HS-5 (cell line): Measurements from ENCODE around the gene ACBD4.

Experiments used
- DNase-seq: peaks from one replicate; pipeline ENCODE4 v3.0.0-alpha.2; 2012; ENCODE audit warnings: low read depth

ACBD4 gene

GRCh38 chr17:45104497-45104896 is 31.0 kb upstream of the ACBD4 start:
- DNase-seq: no peak

- no peak for DNase-seq
These were observed 30.4 kb upstream of the ACBD4 start for GRCh38 chr17:45104907-45105624.

GRCh38 chr17:45106096-45106495 is 29.4 kb upstream of the ACBD4 start:
- no peak for DNase-seq

GRCh38 chr17:45106582-45106981 is 28.9 kb upstream of the ACBD4 start:
- no peak for DNase-seq

GRCh38 chr17:45107293-45108010 is 28.0 kb upstream of the ACBD4 start:
- no peak for DNase-seq

GRCh38 chr17:45108051-45108450 is 27.4 kb upstream of the ACBD4 start:
- DNase-seq: no peak

GRCh38 chr17:45108595-45109521 is 26.6 kb upstream of the ACBD4 start:
- DNase-seq: no peak

GRCh38 chr17:45110676-45111611 is 24.5 kb upstream of the ACBD4 start:
- no peak for DNase-seq

- no peak for DNase-seq
These were observed 23.6 kb upstream of the ACBD4 start for GRCh38 chr17:45111850-45112249.

- DNase-seq: no peak
These were observed 22.7 kb upstream of the ACBD4 start for GRCh38 chr17:45112559-45113423.

GRCh38 chr17:45113424-45113754 is 22.1 kb upstream of the ACBD4 start:
- no peak for DNase-seq

GRCh38 chr17:45114117-45114932 is 21.2 kb upstream of the ACBD4 start:
- no peak for DNase-seq

GRCh38 chr17:45115015-45115625 is 20.4 kb upstream of the ACBD4 start:
- no peak for DNase-seq

- DNase-seq: no peak
These were observed 19.6 kb upstream of the ACBD4 start for GRCh38 chr17:45115871-45116270.

- DNase-seq: no peak
These were observed 19.0 kb upstream of the ACBD4 start for GRCh38 chr17:45116434-45117016.

GRCh38 chr17:45117334-45117733 is 18.2 kb upstream of the ACBD4 start:
- DNase-seq: no peak

GRCh38 chr17:45117848-45118646 is 17.4 kb upstream of the ACBD4 start:
- no peak for DNase-seq

GRCh38 chr17:45118691-45119090 is 16.8 kb upstream of the ACBD4 start:
- no peak for DNase-seq
